Panc1 (cell line): ENCODE results near the gene MYO7B. TPM values are rescaled to one million over a fixed set of nuclear protein-coding genes. Genes with fewer than 3 reads are reported as not detected.

Experiments used
- ATAC-seq: fragments of 200-7000 bp; cut with Tn5 transposase; 2 replicates; pipeline ENCODE4 v1.9.1; 2020; ENCODE audit warnings: mild to moderate bottlenecking, moderate library complexity
- BruUV-seq: library from RNA; stranded (reverse); fragments of 400-500 nt; replicated peaks from 2 replicates; lab custom pipeline; 2021; lab: Mats Ljungman, UMichigan
- CTCF ChIA-PET: fragments of 300-600 bp; sonication (Branson Sonifier 250); formaldehyde crosslinking; loops from one replicate; lab custom pipeline; 2022; ENCODE audit warnings: antibody characterized with exemption; lab: Charles Lee
- POLR2A ChIA-PET: fragments of 300-600 bp; sonication (Branson Sonifier 250); formaldehyde crosslinking; loops from one replicate; lab custom pipeline; 2022; ENCODE audit warnings: antibody characterized with exemption; lab: Charles Lee
- DNase-seq: peaks from one replicate; pipeline ENCODE4 v3.0.0-alpha.2; 2010; ENCODE audit warnings: low read depth, low spot score
- H3K27ac ChIP-seq: 2 replicates; pipeline ENCODE4 v1.5.1; 2011; ENCODE audit warnings: mild to moderate bottlenecking, low read length, inconsistent platforms
- H3K27me3 ChIP-seq: fragments of 200-500 bp; sonication (Bioruptor generic); 2 replicates; pipeline ENCODE4 v1.6.0; 2014; ENCODE audit warnings: low read length, inconsistent platforms; ENCODE audit not compliant: control insufficient read depth, insufficient read depth
- H3K36me3 ChIP-seq: fragments of 200-500 bp; sonication (Bioruptor generic); 2 replicates; pipeline ENCODE4 v1.5.1; 2014; ENCODE audit warnings: inconsistent platforms, mild to moderate bottlenecking, low read length, moderate library complexity; ENCODE audit not compliant: control insufficient read depth, insufficient read depth
- H3K4me1 ChIP-seq: 2 replicates; pipeline ENCODE4 v1.5.1; 2011; ENCODE audit warnings: inconsistent platforms, mild to moderate bottlenecking, low read length, moderate library complexity; ENCODE audit not compliant: control insufficient read depth, insufficient read depth
- H3K4me3 ChIP-seq, 2 experiments: 2 replicates each; pipeline ENCODE4 v1.5.1; 2011 to 2012; ENCODE audit warnings: low read depth in 2 of 2, low read length in 2 of 2, mild to moderate bottlenecking in 2 of 2, inconsistent platforms in 1 of 2, moderate library complexity in 1 of 2
- H3K9me3 ChIP-seq: fragments of 200-500 bp; sonication (Bioruptor generic); 2 replicates; pipeline ENCODE4 v1.5.1; 2014; ENCODE audit warnings: low read depth, mild to moderate bottlenecking, inconsistent platforms, low read length, moderate library complexity; ENCODE audit not compliant: control insufficient read depth, insufficient read depth
- POLR2AphosphoS5 ChIP-seq: IDR thresholded peaks from 2 replicates; pipeline ENCODE4 v1.6.1; 2012; ENCODE audit warnings: mild to moderate bottlenecking, low read depth, low read length, moderate library complexity
- SIN3A ChIP-seq: IDR thresholded peaks from 2 replicates; pipeline ENCODE4 v1.6.1; 2012; ENCODE audit warnings: low read depth, mild to moderate bottlenecking, low read length, moderate library complexity, borderline replicate concordance; ENCODE audit not compliant: insufficient read depth
- TCF7L2 ChIP-seq: IDR thresholded peaks from 2 replicates; pipeline ENCODE4 v1.6.1; 2011; ENCODE audit warnings: mild to moderate bottlenecking, low read depth, low read length, inconsistent platforms
- in situ Hi-C: cut with HindIII; loops from 2 replicates; pipeline ENCODE4 v1.10.0; 2016; ENCODE audit warnings: low sequenced_read_pairs, low pct_unique_long_range_greater_than_20kb
- intact Hi-C: fragments of 100-400 bp; cut with micrococcal nuclease; formaldehyde crosslinking; loops from one replicate; pipeline ENCODE4 v1.10.0; 2022; ENCODE audit not compliant: unreplicated experiment
- total RNA-seq: library from RNA; stranded (reverse); gene quantifications from one replicate; pipeline ENCODE4 v1.2.1, GENCODE V29; 2021; ENCODE audit not compliant: unreplicated experiment
- TF ChIP-seq, protein P1 (sequence below), 2 experiments: IDR thresholded peaks; 2 replicates each; pipeline ENCODE4 v1.6.1; 2011 to 2012; ENCODE audit warnings: low read depth in 2 of 2, control low read depth in 1 of 2, low read length in 1 of 2, mild to moderate bottlenecking in 1 of 2, moderate library complexity in 1 of 2; ENCODE audit not compliant: insufficient read depth in 1 of 2
- TF ChIP-seq, protein P2 (sequence below): fragments of 450-650 bp; IDR thresholded peaks from 2 replicates; pipeline ENCODE4 v1.5.1; 2017; ENCODE audit warnings: mild to moderate bottlenecking

MYO7B gene
- total RNA-seq, 1 experiment from 2014 or later: 0.15 TPM

DNA sequence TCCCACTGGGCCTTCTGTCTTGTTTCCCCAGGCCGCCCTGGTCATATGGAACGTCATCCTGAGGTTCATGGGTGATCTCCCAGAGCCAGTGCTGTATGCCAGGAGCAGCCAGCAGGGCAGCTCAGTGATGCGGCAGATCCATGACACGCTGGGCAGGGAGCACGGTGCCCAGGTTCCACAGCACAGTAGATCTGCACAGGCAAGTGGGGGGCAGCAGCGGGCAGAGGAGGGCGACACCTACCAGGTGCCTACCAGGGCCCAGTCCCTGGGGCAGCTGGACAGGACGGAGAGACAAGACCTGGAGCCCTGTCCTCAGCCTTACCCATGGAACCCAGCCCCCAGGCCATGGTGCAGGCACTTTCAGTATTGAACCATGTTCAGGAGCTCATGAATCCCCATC lies 74.3 kb downstream of the MYO7B start:
- no peak for TF ChIP-seq TCF7L2
- TF ChIP-seq SIN3A: no peak
- no peak for TF ChIP-seq POLR2AphosphoS5
- TF ChIP-seq, protein P1, sequence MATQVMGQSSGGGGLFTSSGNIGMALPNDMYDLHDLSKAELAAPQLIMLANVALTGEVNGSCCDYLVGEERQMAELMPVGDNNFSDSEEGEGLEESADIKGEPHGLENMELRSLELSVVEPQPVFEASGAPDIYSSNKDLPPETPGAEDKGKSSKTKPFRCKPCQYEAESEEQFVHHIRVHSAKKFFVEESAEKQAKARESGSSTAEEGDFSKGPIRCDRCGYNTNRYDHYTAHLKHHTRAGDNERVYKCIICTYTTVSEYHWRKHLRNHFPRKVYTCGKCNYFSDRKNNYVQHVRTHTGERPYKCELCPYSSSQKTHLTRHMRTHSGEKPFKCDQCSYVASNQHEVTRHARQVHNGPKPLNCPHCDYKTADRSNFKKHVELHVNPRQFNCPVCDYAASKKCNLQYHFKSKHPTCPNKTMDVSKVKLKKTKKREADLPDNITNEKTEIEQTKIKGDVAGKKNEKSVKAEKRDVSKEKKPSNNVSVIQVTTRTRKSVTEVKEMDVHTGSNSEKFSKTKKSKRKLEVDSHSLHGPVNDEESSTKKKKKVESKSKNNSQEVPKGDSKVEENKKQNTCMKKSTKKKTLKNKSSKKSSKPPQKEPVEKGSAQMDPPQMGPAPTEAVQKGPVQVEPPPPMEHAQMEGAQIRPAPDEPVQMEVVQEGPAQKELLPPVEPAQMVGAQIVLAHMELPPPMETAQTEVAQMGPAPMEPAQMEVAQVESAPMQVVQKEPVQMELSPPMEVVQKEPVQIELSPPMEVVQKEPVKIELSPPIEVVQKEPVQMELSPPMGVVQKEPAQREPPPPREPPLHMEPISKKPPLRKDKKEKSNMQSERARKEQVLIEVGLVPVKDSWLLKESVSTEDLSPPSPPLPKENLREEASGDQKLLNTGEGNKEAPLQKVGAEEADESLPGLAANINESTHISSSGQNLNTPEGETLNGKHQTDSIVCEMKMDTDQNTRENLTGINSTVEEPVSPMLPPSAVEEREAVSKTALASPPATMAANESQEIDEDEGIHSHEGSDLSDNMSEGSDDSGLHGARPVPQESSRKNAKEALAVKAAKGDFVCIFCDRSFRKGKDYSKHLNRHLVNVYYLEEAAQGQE (IDR thresholded peaks at IDR 0.05; ENCODE audit: insufficient read depth in 1 of 2, low read depth in 2 of 2, low read length in 1 of 2): no peak
- TF ChIP-seq, protein P2, sequence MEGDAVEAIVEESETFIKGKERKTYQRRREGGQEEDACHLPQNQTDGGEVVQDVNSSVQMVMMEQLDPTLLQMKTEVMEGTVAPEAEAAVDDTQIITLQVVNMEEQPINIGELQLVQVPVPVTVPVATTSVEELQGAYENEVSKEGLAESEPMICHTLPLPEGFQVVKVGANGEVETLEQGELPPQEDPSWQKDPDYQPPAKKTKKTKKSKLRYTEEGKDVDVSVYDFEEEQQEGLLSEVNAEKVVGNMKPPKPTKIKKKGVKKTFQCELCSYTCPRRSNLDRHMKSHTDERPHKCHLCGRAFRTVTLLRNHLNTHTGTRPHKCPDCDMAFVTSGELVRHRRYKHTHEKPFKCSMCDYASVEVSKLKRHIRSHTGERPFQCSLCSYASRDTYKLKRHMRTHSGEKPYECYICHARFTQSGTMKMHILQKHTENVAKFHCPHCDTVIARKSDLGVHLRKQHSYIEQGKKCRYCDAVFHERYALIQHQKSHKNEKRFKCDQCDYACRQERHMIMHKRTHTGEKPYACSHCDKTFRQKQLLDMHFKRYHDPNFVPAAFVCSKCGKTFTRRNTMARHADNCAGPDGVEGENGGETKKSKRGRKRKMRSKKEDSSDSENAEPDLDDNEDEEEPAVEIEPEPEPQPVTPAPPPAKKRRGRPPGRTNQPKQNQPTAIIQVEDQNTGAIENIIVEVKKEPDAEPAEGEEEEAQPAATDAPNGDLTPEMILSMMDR: no peak
- POLR2A ChIA-PET: no interaction called here
- DNase-seq (no peak), ATAC-seq (no peak)
- Histone ChIP-seq H3K4me1 (no peaks in the 10 kb centered on the region), H3K4me3 (no peak overlapping the region), H3K9me3 (peaks cover 11% of the 10 kb centered on the region; the same call in 1 of the 2 replicates), H3K27me3 (no peaks in the 10 kb centered on the region), H3K27ac (no peak overlapping the region), H3K36me3 (no peaks in the 10 kb centered on the region)
- in situ Hi-C loops (no loop called here), intact Hi-C loops (no loop called here)
- CTCF ChIA-PET: no interaction called here
- no TSS peak for BruUV-seq

DNA sequence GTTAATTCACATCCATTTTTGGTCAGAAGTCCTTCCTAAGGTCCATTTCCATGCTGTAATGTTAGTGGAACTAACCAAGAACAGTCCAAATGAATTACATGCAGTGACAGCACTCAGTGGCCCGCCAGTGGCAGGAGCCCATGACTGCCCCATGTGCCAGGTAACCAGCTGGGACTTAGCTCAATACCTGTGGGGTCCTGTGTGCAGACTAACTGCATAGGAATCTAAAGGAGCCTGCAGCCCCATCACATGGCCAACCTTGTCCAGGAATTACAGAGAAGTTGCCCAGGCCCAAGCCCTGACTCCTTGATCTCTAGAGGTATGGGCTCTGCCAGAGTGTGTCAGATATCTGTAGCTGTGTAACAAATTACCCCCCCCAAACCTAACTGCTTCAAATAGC lies 75.1 kb downstream of the MYO7B start:
- TF ChIP-seq TCF7L2: no peak
- no peak for TF ChIP-seq SIN3A
- TF ChIP-seq, protein P2: no peak
- TF ChIP-seq POLR2AphosphoS5: no peak
- TF ChIP-seq, protein P1 (IDR thresholded peaks at IDR 0.05; ENCODE audit: insufficient read depth in 1 of 2, low read depth in 2 of 2, low read length in 1 of 2): no peak
- POLR2A ChIA-PET: no interaction called here
- BruUV-seq: no TSS peak

More for the DNA sequence above, 75.1 kb downstream of the MYO7B start:
- intact Hi-C loops (no loop called here), in situ Hi-C loops (no loop called here)
- H3K36me3 ChIP-seq: no peaks in the 10 kb centered on the region
- ATAC-seq: no peak
- DNase-seq: no peak
- no peak overlapping the region for H3K4me3 ChIP-seq
- no peaks in the 10 kb centered on the region for H3K4me1 ChIP-seq
- no peaks in the 10 kb centered on the region for H3K27me3 ChIP-seq
- CTCF ChIA-PET: no interaction called here
- H3K27ac ChIP-seq: no peak overlapping the region
- H3K9me3 ChIP-seq: peaks cover 11% of the 10 kb centered on the region; the same call in 1 of the 2 replicates
